ENCODE measurements around the gene CGB8.

DNA sequence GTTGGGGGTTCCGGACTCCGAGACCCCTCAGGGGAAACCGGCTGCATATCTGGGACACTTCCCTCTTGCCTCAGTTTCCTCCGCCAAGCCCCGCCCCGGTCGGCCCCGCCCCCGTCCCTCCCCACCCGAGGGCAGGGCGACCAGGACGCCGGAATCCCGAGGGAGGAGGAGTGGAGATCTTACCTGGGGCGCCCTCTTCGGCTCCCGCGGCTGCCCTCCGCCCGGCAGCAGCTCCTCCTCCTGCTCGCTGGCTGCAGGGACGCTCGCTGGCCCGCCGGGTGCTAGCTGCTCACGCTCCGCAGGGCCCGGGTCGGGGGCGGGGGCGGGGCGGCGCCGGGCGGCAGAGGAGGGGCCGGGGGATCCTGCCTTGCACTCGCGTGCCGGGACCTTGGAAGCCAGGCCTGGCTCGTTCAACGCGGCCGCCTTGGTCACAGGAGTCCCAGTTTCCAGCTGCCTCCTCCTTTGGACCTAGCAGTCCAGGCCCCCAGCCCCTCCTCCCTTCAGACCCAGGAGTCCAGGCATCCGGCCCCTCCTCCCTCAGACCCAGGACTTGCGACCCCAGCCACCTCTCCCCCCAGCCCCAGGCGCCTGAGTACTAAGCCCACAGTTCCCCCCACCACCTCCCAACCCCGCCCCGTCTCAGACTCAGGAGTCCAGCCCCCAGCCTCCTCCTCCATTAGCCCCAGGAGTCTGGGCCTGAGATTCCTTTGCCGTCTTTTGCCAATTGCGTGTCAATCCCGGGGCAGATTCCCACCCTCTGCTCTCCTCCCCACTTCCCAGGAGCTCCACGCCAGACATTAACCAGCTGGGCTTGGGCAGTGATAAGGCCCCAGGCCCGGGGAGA lies 16.1 kb upstream of the CGB8 start, which contains the start of gene NTF4:
- TF ChIP-seq EP300 (IDR thresholded peaks at IDR 0.05; ENCODE audit: borderline replicate concordance) (no peak), RAD21 (IDR thresholded peaks at IDR 0.05; ENCODE audit: low read depth) (no peak)
- TF ChIP-seq, protein P1, sequence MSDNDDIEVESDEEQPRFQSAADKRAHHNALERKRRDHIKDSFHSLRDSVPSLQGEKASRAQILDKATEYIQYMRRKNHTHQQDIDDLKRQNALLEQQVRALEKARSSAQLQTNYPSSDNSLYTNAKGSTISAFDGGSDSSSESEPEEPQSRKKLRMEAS (IDR thresholded peaks at IDR 0.05), result 0 out of 2 replicates have a peak, but pooled peaks have one; percentile 17

Measured in Ishikawa (cell line).